Measurements from ENCODE around the gene TMED4.

- TF ChIP-seq CTCF (IDR thresholded peaks at IDR 0.05) (no peak), EZH2 (IDR thresholded peaks at IDR 0.05) (no peak)
Observed at GRCh38 chr7:44608916-44609648, 27.1 kb upstream of the TMED4 start.

Measured in neural progenitor cell (in vitro differentiated cells).